Endodermal cell (in vitro differentiated cells): ENCODE data around the gene GALNT5. TPM values are rescaled to one million over a fixed set of nuclear protein-coding genes. Genes with fewer than 3 reads are reported as not detected.

Experiments
- DNase-seq: peaks from one replicate; pipeline ENCODE4 v3.0.0-alpha.2; 2017
- H3K27ac ChIP-seq: 2 replicates; pipeline ENCODE4 v1.5.1; 2013; ENCODE audit warnings: mild to moderate bottlenecking, low read depth, low read length, moderate library complexity
- H3K27me3 ChIP-seq: 2 replicates; pipeline ENCODE4 v1.6.1; 2013; ENCODE audit warnings: mild to moderate bottlenecking, low read length, moderate library complexity; ENCODE audit not compliant: insufficient read depth, control insufficient read depth, poor library complexity, severe bottlenecking
- H3K36me3 ChIP-seq: 2 replicates; pipeline ENCODE4 v1.7.0; 2013; ENCODE audit warnings: mild to moderate bottlenecking, low read length, moderate library complexity; ENCODE audit not compliant: control insufficient read depth, insufficient read depth
- H3K4me1 ChIP-seq: one replicate; pipeline ENCODE4 v1.7.0; 2013; ENCODE audit warnings: low read length; ENCODE audit not compliant: control insufficient read depth, insufficient read depth
- H3K4me3 ChIP-seq: 2 replicates; pipeline ENCODE4 v1.5.1; 2013; ENCODE audit warnings: mild to moderate bottlenecking, low read length, moderate library complexity
- H3K9ac ChIP-seq: 2 replicates; pipeline ENCODE4 v1.6.1; 2013; ENCODE audit warnings: mild to moderate bottlenecking, low read length, moderate library complexity; ENCODE audit not compliant: poor library complexity, severe bottlenecking; ENCODE audit errors: extremely low read depth
- H3K9me3 ChIP-seq: 2 replicates; pipeline ENCODE4 v1.6.1; 2013; ENCODE audit warnings: mild to moderate bottlenecking, low read length, moderate library complexity; ENCODE audit not compliant: control insufficient read depth
- H3K27ac Mint-ChIP-seq: 2 replicates; pipeline ENCODE4 v1.8.0; 2020; ENCODE audit warnings: mixed read lengths
- H3K27me3 Mint-ChIP-seq: 2 replicates; pipeline ENCODE4 v1.8.0; 2021; ENCODE audit warnings: mild to moderate bottlenecking, mixed read lengths; ENCODE audit not compliant: insufficient read depth
- H3K36me3 Mint-ChIP-seq: 2 replicates; pipeline ENCODE4 v1.8.0; 2020; ENCODE audit warnings: low read depth, mixed read lengths
- H3K4me1 Mint-ChIP-seq: 2 replicates; pipeline ENCODE4 v1.8.0; 2020; ENCODE audit warnings: mixed read lengths
- H3K4me3 Mint-ChIP-seq: 2 replicates; pipeline ENCODE4 v1.8.0; 2020; ENCODE audit warnings: mild to moderate bottlenecking, moderate library complexity, mixed read lengths
- H3K9me3 Mint-ChIP-seq: 2 replicates; pipeline ENCODE4 v1.8.0; 2020; ENCODE audit warnings: mild to moderate bottlenecking, mixed read lengths
- WGBS, 2 experiments: methylation state at CpG; one replicate each; pipeline versions ENCODE4 v1.1.5 to v1.1.7; 2013; ENCODE audit warnings: missing lambda C conversion rate in 2 of 2, mixed read lengths in 1 of 2; ENCODE audit not compliant: insufficient coverage in 1 of 2, insufficient read length in 1 of 2; 5-methylcytosine and 5-hydroxymethylcytosine counted together
- total RNA-seq, 2 donors: library from RNA; stranded (reverse); fragmentation: NEBNext Ultra II Directional in 1 of 2; extraction: Animal tissue kit (Norgen Biotek cat#: 25700) in 1 of 2; gene quantifications; 2 replicates in 1 of 2; 3 replicates in 1 of 2; pipeline ENCODE4 v1.2.1, GENCODE V29; 2021
- TF ChIP-seq, protein P1 (sequence below): fragments of 200-600 bp; sonication (generic); conservative IDR thresholded peaks from 2 replicates; pipeline ENCODE4 v1.5.0; 2021; ENCODE audit warnings: antibody characterized with exemption, mild to moderate bottlenecking

Gene GALNT5
- total RNA-seq, 2 donors from 2014 or later = 0.11 TPM; not detected in 1

DNA sequence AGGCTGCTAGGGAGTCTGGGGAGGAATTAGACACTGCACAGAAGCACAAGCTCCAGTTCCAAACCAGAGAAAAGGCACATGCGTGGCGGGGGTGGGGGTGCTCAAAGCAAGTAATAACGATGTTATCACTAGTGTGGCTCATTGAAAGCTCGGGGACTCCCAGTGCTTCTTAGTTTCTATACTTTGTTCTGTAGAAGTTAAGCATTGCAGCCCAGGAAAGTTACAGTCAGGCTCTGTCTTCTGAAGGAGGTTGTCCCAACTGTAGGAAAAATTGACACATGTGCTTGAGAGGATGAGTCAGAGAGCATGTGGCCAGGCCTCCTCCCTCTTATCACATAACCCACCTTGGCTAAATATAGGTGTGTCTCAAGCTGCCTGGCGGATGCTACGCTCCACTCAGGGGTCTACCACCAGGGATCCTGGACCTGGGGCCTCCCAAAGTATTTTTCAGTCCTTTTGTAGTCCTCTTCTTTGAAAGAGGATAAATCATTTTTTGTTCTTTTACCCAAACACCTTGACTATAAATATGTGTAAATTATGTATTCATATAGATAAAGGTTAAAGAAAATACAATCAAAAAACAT lies 3.8 kb downstream of the GALNT5 start:
- H3K27me3 Mint-ChIP-seq = no peaks in the 10 kb centered on the region
- no peaks in the 10 kb centered on the region for H3K9me3 Mint-ChIP-seq
- no peak for DNase-seq

DNA sequence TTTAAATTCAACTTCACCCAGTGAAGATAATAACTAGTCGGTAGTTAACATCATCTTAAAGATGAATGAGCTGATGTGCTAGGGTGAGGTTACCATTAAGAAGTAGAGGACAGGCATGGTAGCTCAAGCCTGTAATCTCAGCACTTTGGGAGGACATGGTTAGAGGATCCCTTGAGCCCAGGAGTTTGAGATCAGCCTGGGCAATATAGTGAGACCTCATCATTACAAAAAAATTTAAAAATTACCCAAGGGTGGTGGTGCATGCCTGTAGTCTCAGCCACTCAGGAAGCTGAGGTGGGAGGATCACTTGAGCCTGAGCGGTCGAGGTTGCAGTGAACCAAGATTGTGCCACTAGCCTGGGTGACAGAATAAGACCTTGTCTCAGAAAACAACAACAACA lies 4.7 kb downstream of the GALNT5 start:
- no peaks in the 10 kb centered on the region for H3K9me3 ChIP-seq
- H3K36me3 Mint-ChIP-seq = no peaks in the 10 kb centered on the region
- 95% methylated on average over 3 of the region's 3 CpGs; no CpG with 5 or more reads in 1 of the 2 experiments for WGBS, 2 experiments
- no peaks in the 10 kb centered on the region for H3K9me3 Mint-ChIP-seq
- no peak overlapping the region for H3K4me3 ChIP-seq
- peaks cover 35% of the 10 kb centered on the region for H3K4me1 Mint-ChIP-seq
- TF ChIP-seq, protein P1, sequence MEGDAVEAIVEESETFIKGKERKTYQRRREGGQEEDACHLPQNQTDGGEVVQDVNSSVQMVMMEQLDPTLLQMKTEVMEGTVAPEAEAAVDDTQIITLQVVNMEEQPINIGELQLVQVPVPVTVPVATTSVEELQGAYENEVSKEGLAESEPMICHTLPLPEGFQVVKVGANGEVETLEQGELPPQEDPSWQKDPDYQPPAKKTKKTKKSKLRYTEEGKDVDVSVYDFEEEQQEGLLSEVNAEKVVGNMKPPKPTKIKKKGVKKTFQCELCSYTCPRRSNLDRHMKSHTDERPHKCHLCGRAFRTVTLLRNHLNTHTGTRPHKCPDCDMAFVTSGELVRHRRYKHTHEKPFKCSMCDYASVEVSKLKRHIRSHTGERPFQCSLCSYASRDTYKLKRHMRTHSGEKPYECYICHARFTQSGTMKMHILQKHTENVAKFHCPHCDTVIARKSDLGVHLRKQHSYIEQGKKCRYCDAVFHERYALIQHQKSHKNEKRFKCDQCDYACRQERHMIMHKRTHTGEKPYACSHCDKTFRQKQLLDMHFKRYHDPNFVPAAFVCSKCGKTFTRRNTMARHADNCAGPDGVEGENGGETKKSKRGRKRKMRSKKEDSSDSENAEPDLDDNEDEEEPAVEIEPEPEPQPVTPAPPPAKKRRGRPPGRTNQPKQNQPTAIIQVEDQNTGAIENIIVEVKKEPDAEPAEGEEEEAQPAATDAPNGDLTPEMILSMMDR = no peak
- no peaks in the 10 kb centered on the region for H3K27me3 Mint-ChIP-seq
- H3K27me3 ChIP-seq = no peaks in the 10 kb centered on the region
- H3K4me1 ChIP-seq = peaks cover 16% of the 10 kb centered on the region
- H3K36me3 ChIP-seq = no peaks in the 10 kb centered on the region
- H3K27ac Mint-ChIP-seq = no peak overlapping the region
- H3K4me3 Mint-ChIP-seq = no peak overlapping the region
- H3K9ac ChIP-seq = no peak overlapping the region
- no peak overlapping the region for H3K27ac ChIP-seq
- DNase-seq = no peak

More for the DNA sequence above, 3.8 kb downstream of the GALNT5 start:
- Histone ChIP-seq H3K9ac (no peak overlapping the region), H3K4me1 (peaks cover 19% of the 10 kb centered on the region), H3K4me3 (no peak overlapping the region), H3K36me3 (no peaks in the 10 kb centered on the region), H3K27ac (no peak overlapping the region), H3K27me3 (no peaks in the 10 kb centered on the region), H3K9me3 (no peaks in the 10 kb centered on the region)
- peaks cover 36% of the 10 kb centered on the region for H3K4me1 Mint-ChIP-seq
- WGBS, 2 experiments = 88 to 89% methylated on average over 6 of the region's 6 CpGs
- TF ChIP-seq, protein P1 = no peak
- no peaks in the 10 kb centered on the region for H3K36me3 Mint-ChIP-seq
- H3K4me3 Mint-ChIP-seq = no peak overlapping the region
- H3K27ac Mint-ChIP-seq = no peak overlapping the region

DNA sequence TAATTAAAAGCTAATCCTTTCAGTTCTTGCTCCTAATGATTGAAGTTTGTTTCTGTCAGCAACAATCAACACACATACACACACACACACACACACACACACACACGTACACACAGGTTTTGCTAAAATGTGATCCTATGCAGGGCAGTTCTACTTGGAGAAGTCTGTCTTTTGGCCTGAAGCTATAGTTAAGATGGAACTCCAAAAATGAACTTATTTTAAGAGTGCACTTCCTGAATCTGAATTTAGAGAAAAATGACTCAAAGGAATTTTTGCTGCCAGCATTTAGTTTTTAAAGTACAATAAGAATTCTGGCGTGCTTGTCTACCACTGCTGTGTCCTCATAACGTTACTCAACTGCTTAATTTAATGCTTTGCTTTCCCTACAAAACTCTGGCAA lies 6.6 kb downstream of the GALNT5 start:
- no peaks in the 10 kb centered on the region for H3K36me3 ChIP-seq
- H3K9me3 Mint-ChIP-seq = no peaks in the 10 kb centered on the region
- peaks cover 10% of the 10 kb centered on the region for H3K4me1 ChIP-seq
- no peak for DNase-seq
- TF ChIP-seq, protein P1 = no peak
- H3K4me3 Mint-ChIP-seq = no peak overlapping the region
- no peak overlapping the region for H3K27ac Mint-ChIP-seq
- no peaks in the 10 kb centered on the region for H3K36me3 Mint-ChIP-seq
- no peaks in the 10 kb centered on the region for H3K27me3 Mint-ChIP-seq
- H3K4me3 ChIP-seq = no peak overlapping the region
- no peaks in the 10 kb centered on the region for H3K9me3 ChIP-seq
- H3K27ac ChIP-seq = no peak overlapping the region
- no peak overlapping the region for H3K9ac ChIP-seq
- no peaks in the 10 kb centered on the region for H3K27me3 ChIP-seq
- WGBS, 2 experiments = 84 to 91% methylated on average over 2 to 3 of the region's 3 CpGs
- H3K4me1 Mint-ChIP-seq = peaks cover 23% of the 10 kb centered on the region
